ENCODE measurements around the gene RNASE8.
A peak's percentile ranks its signal among the peaks of the same experiment; 100 is the strongest.

The RNASE8 gene

DNA sequence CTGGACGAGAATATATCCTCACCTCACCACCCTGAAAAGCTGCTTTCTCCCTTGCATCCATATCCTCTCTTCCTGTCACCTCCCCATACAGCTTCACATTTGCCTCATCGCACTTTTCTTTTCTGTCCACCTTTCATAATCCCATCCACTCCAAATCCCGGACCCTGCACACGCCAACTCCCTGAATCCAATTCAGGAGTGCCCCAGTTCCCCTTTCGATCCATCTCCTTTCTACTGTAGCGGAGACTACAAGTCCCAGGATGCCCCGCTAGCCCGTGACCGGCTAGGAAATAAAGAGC, 45.7 kb downstream of the RNASE8 start:
- no peak for DNase-seq (ENCODE audit: extremely low read depth in 1 of 2, low read depth in 1 of 2)

GRCh38 chr14:21103710-21104447, 46.3 kb downstream of the RNASE8 start:
- peak; percentile 84 to 92 for DNase-seq (ENCODE audit: extremely low read depth in 1 of 2, low read depth in 1 of 2)

DNA sequence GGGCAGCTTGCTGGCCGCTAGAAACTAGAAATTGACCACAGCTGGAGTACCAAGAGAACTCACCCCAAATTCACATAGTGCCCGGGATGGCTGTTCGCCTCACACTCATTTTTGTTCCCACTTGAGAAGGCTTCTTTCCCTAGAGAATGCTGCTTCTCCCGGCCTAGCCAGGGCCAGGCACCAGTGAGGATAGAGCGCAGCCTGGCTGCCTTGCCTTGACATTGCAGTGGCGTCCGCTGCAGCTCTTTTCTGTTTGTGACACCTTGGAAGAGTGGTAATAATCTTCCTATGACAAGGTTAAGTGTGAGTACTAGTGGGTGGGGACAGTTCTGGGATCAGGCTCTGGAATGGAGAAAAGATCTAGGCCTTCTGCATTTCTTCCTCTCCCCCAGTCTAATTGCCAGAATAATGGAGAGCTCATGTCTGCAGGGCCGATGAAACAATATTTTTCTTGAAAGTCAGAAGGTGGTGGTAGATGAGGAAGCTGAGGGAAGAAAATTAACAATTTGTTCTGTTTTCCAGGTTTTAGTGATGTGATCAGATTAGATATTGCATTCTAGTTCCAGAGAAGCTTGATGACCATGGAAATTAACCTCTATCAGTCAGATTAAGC, 46.9 kb downstream of the RNASE8 start:
- DNase-seq (ENCODE audit: extremely low read depth in 1 of 2, low read depth in 1 of 2) = peak in 1 of 2 donors; percentile 49

- no peak for DNase-seq (ENCODE audit: extremely low read depth in 1 of 2, low read depth in 1 of 2)
Measured at GRCh38 chr14:21105095-21105494, 47.5 kb downstream of the RNASE8 start.

DNA sequence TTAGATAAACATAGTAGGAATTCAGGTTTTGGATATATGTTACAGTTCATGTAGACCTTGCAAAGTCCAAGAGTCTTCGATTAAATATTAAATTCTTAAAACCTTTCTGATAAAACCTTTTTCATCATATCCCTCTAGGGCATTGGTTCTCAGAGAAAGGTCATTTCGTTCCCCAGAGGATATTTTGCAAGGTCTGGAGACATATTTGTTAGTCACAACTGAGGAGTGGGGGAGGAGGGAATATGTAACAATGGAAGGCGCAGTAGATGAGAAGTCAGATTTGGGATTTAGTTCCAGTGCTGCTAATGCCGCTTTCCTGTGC, 48.5 kb downstream of the RNASE8 start:
- DNase-seq (ENCODE audit: extremely low read depth in 1 of 2, low read depth in 1 of 2) = no peak

GRCh38 chr14:21106498-21107282, 49.1 kb downstream of the RNASE8 start:
- DNase-seq (ENCODE audit: extremely low read depth in 1 of 2, low read depth in 1 of 2) = peak; percentile 58 to 59

DNA sequence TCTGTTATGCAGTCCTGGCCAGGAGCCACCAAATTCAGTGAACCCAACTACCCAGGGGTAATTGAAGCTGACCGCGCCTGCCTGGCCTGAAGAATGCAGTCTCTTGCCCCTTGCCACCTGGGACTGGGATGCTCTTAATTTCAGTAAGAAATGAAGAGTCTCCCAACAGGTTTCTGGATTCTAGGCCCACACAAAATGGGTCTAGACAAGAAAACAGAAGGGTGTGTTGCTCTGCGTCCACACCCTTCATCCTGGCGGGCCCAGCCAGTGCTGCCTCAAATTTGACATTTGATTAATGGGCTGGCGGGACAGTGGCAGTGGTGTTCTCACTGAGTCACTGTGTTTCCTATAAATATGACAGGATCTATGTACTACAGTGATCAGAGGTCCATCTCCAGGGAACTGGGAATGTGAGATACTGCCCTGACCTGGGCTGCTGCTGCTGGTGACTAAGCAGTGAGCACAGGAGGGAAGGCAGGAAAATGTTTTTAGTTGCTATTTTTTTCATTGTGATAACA, 49.7 kb downstream of the RNASE8 start:
- no peak for DNase-seq (ENCODE audit: extremely low read depth in 1 of 2, low read depth in 1 of 2)
